Astrocyte (in vitro differentiated cells and primary cell): ENCODE measurements around the gene ADCY1. TPM values are rescaled to one million over a fixed set of nuclear protein-coding genes. Genes with fewer than 3 reads are reported as not detected.

Experiments
- DNase-seq: peaks from one replicate; pipeline ENCODE4 v3.0.0-alpha.2; 2010; ENCODE audit warnings: low read depth
- FAIRE-seq: peaks from 2 replicates; lab custom pipeline; 2011; peaks lifted over from hg19 to GRCh38; lab: Jason Lieb, UNC
- H2AFZ ChIP-seq: 2 replicates; pipeline ENCODE4 v1.6.0; 2012; ENCODE audit warnings: low read depth, low read length, inconsistent platforms
- H3K27ac ChIP-seq: 2 replicates; pipeline ENCODE4 v1.5.1; 2011; ENCODE audit warnings: low read depth, low read length, inconsistent platforms
- H3K27me3 ChIP-seq: 2 replicates; pipeline ENCODE4 v1.6.0; 2011; ENCODE audit warnings: low read length, inconsistent platforms; ENCODE audit not compliant: insufficient read depth
- H3K36me3 ChIP-seq: 2 replicates; pipeline ENCODE4 v1.5.1; 2011; ENCODE audit warnings: low read length, inconsistent platforms; ENCODE audit not compliant: insufficient read depth
- H3K4me1 ChIP-seq: 2 replicates; pipeline ENCODE4 v1.5.1; 2011; ENCODE audit warnings: low read length, inconsistent platforms; ENCODE audit not compliant: insufficient read depth
- H3K4me2 ChIP-seq: 2 replicates; pipeline ENCODE4 v1.6.0; 2012; ENCODE audit warnings: low read length, inconsistent platforms
- H3K4me3 ChIP-seq: 2 replicates; pipeline ENCODE4 v1.5.1; 2011; ENCODE audit warnings: low read depth, mild to moderate bottlenecking, low read length, inconsistent platforms; ENCODE audit not compliant: insufficient read depth
- H3K79me2 ChIP-seq: 2 replicates; pipeline ENCODE4 v1.6.0; 2012; ENCODE audit warnings: mild to moderate bottlenecking, low read length, inconsistent platforms; ENCODE audit not compliant: insufficient read depth
- H3K9ac ChIP-seq: 2 replicates; pipeline ENCODE4 v1.6.0; 2012; ENCODE audit warnings: mild to moderate bottlenecking, low read length, inconsistent platforms
- H3K9me3 ChIP-seq: 2 replicates; pipeline ENCODE4 v1.5.1; 2012; ENCODE audit warnings: low read depth, mild to moderate bottlenecking, low read length, inconsistent platforms; ENCODE audit not compliant: insufficient read depth
- H4K20me1 ChIP-seq: 2 replicates; pipeline ENCODE4 v1.6.0; 2012; ENCODE audit warnings: low read length, inconsistent platforms; ENCODE audit not compliant: insufficient read depth
- H3K27ac Mint-ChIP-seq: one replicate; pipeline ENCODE4 v1.8.0; 2021; ENCODE audit warnings: mild to moderate bottlenecking, mixed read lengths; ENCODE audit not compliant: unreplicated experiment
- H3K27me3 Mint-ChIP-seq: one replicate; pipeline ENCODE4 v1.8.0; 2021; ENCODE audit warnings: low read depth, mixed read lengths; ENCODE audit not compliant: unreplicated experiment
- H3K36me3 Mint-ChIP-seq: one replicate; pipeline ENCODE4 v1.8.0; 2021; ENCODE audit warnings: low read depth, mixed read lengths; ENCODE audit not compliant: unreplicated experiment
- H3K4me1 Mint-ChIP-seq: one replicate; pipeline ENCODE4 v1.8.0; 2021; ENCODE audit warnings: low read depth, mixed read lengths; ENCODE audit not compliant: unreplicated experiment
- H3K4me3 Mint-ChIP-seq: one replicate; pipeline ENCODE4 v1.8.0; 2021; ENCODE audit warnings: mild to moderate bottlenecking, moderate library complexity, mixed read lengths; ENCODE audit not compliant: unreplicated experiment
- H3K9me3 Mint-ChIP-seq: one replicate; pipeline ENCODE4 v1.8.0; 2021; ENCODE audit warnings: mild to moderate bottlenecking, mixed read lengths; ENCODE audit not compliant: unreplicated experiment
- EZH2 ChIP-seq: IDR thresholded peaks from 2 replicates; pipeline ENCODE4 v1.6.1; 2012; ENCODE audit warnings: mild to moderate bottlenecking, low read length, inconsistent platforms; ENCODE audit not compliant: insufficient read depth
- total RNA-seq: library from RNA; stranded (reverse); gene quantifications from 2 replicates; pipeline ENCODE4 v1.2.1, GENCODE V29; 2021
- TF ChIP-seq, protein P1 (sequence below): IDR thresholded peaks from 2 replicates; pipeline ENCODE4 v1.5.1; 2011; ENCODE audit warnings: low read depth, mild to moderate bottlenecking, inconsistent platforms, low read length, moderate library complexity; ENCODE audit not compliant: insufficient read depth

ADCY1 gene
- total RNA-seq, 1 donor from 2014 or later = 1.6 TPM

DNA sequence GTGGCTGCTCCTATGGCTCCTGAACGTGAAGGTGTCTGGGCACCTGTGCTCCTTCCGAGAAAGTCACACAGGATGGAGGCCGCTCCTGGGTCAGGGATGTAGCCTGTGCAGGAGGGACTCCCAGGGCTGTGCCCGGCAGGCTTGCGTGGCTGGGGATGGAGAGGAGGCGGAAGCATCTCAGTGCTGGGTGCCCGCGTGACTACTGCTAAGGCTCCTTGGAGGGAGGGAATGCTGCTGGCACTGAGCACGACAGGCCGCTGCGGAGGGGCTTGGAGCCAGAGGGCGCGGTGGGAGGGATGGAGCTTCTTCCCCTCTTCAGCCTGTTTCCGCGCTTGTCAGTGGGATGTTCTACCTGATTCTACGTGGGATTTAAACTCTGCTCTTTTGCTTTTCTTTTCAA lies 35.0 kb downstream of the ADCY1 start:
- Mint-ChIP-seq H3K9me3 (peaks cover 5% of the 10 kb centered on the region), H3K4me1 (no peaks in the 10 kb centered on the region), H3K36me3 (no peaks in the 10 kb centered on the region), H3K27ac (no peak overlapping the region), H3K4me3 (no peak overlapping the region), H3K27me3 (no peaks in the 10 kb centered on the region)
- Histone ChIP-seq H3K9ac (no peak overlapping the region), H4K20me1 (no peaks in the 10 kb centered on the region), H3K36me3 (no peaks in the 10 kb centered on the region), H3K4me1 (no peaks in the 10 kb centered on the region), H2AFZ (no peak overlapping the region), H3K9me3 (no peaks in the 10 kb centered on the region), H3K27ac (no peak overlapping the region), H3K27me3 (no peaks in the 10 kb centered on the region), H3K4me3 (no peak overlapping the region), H3K4me2 (no peak overlapping the region), H3K79me2 (no peaks in the 10 kb centered on the region)
- DNase-seq (no peak), FAIRE-seq (no peak)
- TF ChIP-seq, protein P1, sequence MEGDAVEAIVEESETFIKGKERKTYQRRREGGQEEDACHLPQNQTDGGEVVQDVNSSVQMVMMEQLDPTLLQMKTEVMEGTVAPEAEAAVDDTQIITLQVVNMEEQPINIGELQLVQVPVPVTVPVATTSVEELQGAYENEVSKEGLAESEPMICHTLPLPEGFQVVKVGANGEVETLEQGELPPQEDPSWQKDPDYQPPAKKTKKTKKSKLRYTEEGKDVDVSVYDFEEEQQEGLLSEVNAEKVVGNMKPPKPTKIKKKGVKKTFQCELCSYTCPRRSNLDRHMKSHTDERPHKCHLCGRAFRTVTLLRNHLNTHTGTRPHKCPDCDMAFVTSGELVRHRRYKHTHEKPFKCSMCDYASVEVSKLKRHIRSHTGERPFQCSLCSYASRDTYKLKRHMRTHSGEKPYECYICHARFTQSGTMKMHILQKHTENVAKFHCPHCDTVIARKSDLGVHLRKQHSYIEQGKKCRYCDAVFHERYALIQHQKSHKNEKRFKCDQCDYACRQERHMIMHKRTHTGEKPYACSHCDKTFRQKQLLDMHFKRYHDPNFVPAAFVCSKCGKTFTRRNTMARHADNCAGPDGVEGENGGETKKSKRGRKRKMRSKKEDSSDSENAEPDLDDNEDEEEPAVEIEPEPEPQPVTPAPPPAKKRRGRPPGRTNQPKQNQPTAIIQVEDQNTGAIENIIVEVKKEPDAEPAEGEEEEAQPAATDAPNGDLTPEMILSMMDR = no peak
- TF ChIP-seq EZH2 = no peak

DNA sequence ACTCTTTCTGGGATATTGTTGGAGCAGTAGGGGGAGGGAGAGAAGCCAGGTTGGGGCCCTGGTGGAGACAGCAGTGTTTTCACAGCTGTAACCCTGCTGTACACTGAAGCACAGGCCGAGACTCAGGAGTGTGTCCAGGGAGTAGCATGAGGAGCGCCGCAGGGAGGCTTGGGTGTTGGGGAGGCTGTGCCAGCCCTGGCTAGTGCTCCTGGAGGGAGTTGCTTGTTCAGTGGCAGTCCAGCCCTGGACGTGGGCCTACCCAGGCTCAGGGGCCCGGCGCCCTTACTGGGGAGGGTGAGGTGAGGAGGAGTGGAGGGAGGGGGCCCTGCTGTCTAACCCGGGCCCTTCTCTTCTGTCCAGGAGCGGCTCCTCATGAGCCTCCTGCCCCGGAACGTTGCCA lies 35.9 kb downstream of the ADCY1 start:
- H3K27ac Mint-ChIP-seq = no peak overlapping the region
- H3K36me3 Mint-ChIP-seq = no peaks in the 10 kb centered on the region

DNA sequence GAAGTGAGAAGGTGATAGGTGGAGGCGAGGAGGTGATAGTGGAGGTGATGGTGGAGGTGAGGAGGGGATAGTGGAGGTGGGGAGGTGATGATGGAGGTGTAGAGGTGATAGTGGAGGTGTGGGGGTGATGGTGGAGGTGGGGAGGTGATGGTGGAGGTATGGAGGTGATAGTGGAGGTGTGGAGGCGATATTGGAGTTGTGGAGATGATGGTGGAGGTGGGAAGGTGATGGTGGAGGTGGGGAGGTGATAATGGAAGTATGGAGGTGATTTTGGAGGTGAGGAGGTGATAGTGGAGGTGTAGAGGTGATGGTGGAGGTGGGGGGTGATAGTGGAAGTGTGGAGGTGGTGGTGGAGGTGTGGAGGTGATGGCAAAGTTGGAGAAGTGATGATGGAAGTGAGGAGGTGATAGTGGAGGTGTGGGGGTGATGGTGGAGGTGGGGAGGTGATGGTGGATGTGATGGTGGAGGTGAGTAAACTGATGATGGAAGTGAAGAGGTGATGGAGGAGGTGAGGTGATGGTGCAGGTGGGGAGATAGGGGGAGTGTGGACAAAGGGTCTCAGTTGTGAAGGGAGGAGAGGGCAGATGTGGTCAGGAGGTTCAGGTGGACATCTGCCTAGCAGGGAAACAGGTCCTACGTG lies 36.6 kb downstream of the ADCY1 start:
- no peak overlapping the region for H3K4me3 Mint-ChIP-seq
- H3K27ac ChIP-seq = no peak overlapping the region
- peaks cover 11% of the 10 kb centered on the region for H3K9me3 Mint-ChIP-seq
- H3K27me3 Mint-ChIP-seq = no peaks in the 10 kb centered on the region
- H2AFZ ChIP-seq = no peak overlapping the region
- H3K36me3 Mint-ChIP-seq = no peaks in the 10 kb centered on the region
- FAIRE-seq = no peak
- H4K20me1 ChIP-seq = no peaks in the 10 kb centered on the region
- no peak overlapping the region for H3K9ac ChIP-seq
- DNase-seq = no peak
- no peak overlapping the region for H3K4me2 ChIP-seq
- H3K36me3 ChIP-seq = no peaks in the 10 kb centered on the region
- H3K4me3 ChIP-seq = no peak overlapping the region
- TF ChIP-seq, protein P1 = no peak
- TF ChIP-seq EZH2 = no peak
- no peaks in the 10 kb centered on the region for H3K27me3 ChIP-seq
- no peak overlapping the region for H3K27ac Mint-ChIP-seq
- no peaks in the 10 kb centered on the region for H3K79me2 ChIP-seq
- H3K4me1 Mint-ChIP-seq = no peaks in the 10 kb centered on the region
- H3K4me1 ChIP-seq = no peaks in the 10 kb centered on the region
- H3K9me3 ChIP-seq = no peaks in the 10 kb centered on the region

More for the DNA sequence above, 35.9 kb downstream of the ADCY1 start:
- no peaks in the 10 kb centered on the region for H3K9me3 ChIP-seq
- no peaks in the 10 kb centered on the region for H4K20me1 ChIP-seq
- no peak for DNase-seq
- H2AFZ ChIP-seq = no peak overlapping the region
- no peaks in the 10 kb centered on the region for H3K4me1 ChIP-seq
- H3K9ac ChIP-seq = no peak overlapping the region
- H3K4me1 Mint-ChIP-seq = no peaks in the 10 kb centered on the region
- peaks cover 7% of the 10 kb centered on the region for H3K9me3 Mint-ChIP-seq
- H3K27me3 ChIP-seq = no peaks in the 10 kb centered on the region
- no peak overlapping the region for H3K4me2 ChIP-seq
- no peak overlapping the region for H3K27ac ChIP-seq
- H3K4me3 ChIP-seq = no peak overlapping the region
- FAIRE-seq = no peak
- no peak overlapping the region for H3K4me3 Mint-ChIP-seq
- H3K79me2 ChIP-seq = no peaks in the 10 kb centered on the region
- no peaks in the 10 kb centered on the region for H3K36me3 ChIP-seq
- H3K27me3 Mint-ChIP-seq = no peaks in the 10 kb centered on the region
- TF ChIP-seq EZH2 = no peak
- TF ChIP-seq, protein P1 = no peak
